Stimulated activated CD4-positive, alpha-beta T cell treated with anti-CD3 and anti-CD28 coated beads, TNF-alpha, amount 100 ng/mL, for 1 hour (primary cell): ENCODE measurements around the gene TTC39B.
"Not testable (repeated sequence)": the region's sequence is repeated elsewhere in the genome, so short reads cannot be mapped to it uniquely, and the experiment has no call there.

ENCODE experiments used
- DNase-seq, 3 donors: peaks; one replicate each; pipeline ENCODE4 v3.0.0-alpha.2; 2020; ENCODE audit warnings: low read depth in 3 of 3, low spot score in 1 of 3

Gene TTC39B

GRCh38 chr9:15271403-15271802 is 35.6 kb downstream of the TTC39B start:
- DNase-seq: no peak

- DNase-seq: no peak
Measured at GRCh38 chr9:15268782-15269181, 38.2 kb downstream of the TTC39B start.

DNA sequence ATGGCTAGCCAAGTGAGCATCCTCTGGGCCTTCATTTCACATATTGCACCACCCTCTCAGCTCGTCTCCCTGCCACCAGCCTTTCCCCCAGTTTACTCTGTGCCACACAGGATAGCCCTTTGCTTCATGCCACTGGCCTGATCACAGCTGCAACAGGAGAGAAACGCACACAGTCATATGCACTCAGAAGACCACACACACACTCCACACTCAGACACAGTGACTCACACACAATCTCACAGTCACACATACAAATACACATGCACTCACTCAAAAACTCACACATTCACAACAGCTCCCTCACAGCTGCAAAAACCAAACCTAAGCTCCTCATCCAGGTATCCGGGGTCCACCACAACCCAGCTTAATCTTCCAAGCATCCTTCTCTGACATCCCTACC is 38.7 kb downstream of the TTC39B start:
- no peak for DNase-seq

DNA sequence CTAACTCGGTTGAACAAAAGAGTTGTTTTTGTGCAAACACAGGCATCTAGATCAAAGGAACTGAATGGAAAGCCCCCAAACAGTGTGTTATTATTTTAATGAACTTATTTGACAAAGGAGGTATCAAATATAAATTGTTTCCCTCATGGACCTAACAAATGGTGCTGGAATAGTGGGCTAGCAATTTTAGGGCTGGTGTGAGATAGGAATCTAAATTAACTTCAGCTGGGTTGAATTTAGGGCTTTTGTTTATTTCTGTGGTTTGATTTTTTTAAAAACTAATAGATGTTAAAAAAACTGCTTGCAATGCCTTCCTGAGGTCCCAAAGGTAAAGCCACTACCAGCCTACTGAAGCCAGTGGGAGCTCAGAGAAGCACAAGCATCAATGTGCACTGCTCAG is 42.1 kb downstream of the TTC39B start:
- DNase-seq: no peak

DNA sequence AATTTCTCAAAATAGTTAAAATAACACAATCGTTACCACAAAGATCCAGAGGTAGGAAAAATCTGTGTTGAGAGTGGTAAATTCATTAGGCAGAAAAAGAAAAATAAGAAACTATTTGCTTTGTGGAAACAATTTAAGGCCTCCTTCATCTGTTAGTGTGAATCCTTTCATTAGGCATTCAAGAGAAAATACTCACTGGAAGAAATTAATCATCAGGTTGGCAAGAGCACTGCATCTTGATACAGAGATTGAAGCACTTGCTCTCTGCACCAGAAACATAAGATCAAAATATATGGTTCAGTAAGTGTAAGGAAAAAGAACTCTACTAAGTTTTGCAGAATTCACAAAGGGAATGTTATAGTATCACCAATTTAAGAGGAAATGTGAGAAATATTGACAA is 44.4 kb downstream of the TTC39B start:
- no peak for DNase-seq

- DNase-seq: no peak
Measured at GRCh38 chr9:15256426-15256825, 50.6 kb downstream of the TTC39B start.

DNA sequence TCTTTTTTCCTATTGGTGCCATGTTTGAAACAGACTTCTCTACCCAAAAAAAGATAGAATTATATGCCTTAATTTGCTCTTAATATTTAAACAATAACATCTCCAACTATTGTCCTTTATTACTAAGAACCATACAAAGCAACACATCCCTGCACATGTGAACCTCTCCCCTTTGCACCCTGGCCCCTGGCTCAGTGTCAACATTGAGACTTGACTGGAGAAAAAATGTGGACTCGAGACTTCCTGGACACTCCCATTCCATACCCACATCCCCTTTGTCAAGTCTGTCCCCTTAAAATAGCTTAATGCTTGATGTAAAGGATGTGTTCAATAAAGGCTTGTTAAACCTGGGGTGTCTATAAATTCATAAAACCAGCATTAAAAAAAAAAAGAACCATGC is 53.2 kb downstream of the TTC39B start:
- no peak for DNase-seq

DNA sequence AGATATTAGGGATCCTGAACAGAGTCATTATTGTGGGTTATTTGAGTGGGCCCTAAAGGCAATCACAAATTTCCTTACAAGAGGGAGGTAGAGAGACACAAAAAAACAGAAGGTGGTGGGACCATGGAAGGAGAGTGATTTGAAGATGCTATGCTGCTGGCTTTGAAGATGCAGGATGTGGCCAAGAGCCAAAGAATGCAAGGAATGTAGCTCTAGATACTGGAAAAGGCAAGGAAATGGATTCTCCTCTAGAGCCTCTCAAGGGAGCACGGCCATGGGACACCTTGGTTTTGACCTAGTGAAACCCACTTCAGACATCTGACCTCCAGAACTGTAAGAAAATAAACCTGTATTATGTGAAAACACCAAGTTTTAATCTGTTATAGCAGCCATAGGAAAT is 53.8 kb downstream of the TTC39B start:
- DNase-seq: no peak

DNA sequence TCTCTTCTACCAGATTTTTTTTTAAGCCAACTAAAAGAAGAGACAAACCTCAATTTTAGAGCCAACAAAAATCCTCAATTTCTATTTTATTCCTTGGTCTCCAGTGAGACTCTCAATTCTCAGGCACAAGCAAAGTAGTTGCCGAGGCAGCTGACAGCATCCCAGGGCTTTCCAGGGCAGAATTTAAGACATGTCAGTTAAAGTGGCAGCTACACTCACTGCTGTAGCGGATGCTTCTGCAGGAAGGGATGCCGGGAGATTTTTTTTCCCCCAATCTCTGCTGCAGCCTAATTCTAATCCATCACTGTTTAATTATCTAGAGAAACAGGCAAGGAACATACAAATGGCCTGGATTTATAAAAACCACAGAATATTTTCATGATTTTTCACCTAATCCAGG is 57.0 kb downstream of the TTC39B start:
- DNase-seq: no peak

DNA sequence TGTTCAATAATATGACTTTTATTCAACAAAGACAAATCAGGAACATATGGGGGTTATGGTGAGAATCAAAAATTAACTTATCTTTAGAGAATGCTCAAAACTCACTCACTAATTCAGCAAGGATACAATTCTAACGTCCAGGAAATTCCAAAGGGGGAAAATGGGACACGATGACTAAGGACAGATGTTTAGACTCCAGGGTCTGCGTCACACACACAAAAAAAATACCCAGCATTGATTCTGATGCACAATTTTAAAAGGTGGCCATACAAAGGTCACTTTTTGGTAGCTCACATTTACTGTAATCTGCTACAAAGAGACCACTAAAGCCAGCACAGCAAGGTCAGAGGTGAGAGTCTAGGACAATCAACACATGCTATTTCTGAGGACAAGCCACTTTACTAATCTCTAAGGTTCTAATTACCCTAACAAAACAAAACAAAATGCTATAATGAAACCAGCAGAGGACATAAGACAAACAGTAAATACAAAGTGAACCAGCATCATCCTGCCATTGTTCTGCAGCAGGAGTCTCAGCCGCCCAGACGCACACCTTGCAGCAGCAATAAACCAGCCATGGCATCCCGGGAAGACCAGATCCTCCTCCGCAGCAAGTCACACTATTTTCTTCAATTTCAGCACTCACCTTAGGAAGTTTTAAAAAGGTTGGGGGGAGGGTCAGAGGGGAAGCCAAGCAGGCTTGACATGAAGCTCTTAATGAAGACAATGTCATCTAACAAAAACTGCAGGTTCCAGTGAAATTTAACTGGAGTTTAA is 57.8 kb downstream of the TTC39B start:
- DNase-seq: no peak

GRCh38 chr9:15248621-15249020 is 58.4 kb downstream of the TTC39B start:
- no peak for DNase-seq

DNA sequence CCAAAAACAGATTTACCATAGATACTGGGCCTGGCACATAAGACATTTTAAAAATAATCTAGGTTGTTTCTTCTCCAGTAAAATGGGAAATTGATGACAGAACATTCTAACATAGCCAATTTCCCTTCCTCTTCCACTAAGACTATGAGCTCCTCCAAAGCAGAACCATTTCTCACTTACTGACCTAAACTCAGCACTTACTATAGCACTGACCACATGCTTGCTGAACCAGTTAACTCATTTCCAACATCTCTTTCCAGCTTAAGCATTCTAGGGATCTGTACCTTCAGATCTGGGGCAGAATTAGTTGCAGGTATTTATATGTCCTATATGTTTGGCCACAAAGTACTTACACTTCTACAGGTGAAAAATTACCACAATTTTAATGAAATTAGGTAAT is 58.9 kb downstream of the TTC39B start:
- no peak for DNase-seq

GRCh38 chr9:15246708-15247107 is 60.3 kb downstream of the TTC39B start:
- no peak for DNase-seq

GRCh38 chr9:15246243-15246642 is 60.8 kb downstream of the TTC39B start:
- no peak for DNase-seq

GRCh38 chr9:15244001-15244441 is 63.0 kb downstream of the TTC39B start:
- DNase-seq: no peak

GRCh38 chr9:15243081-15243480 is 63.9 kb downstream of the TTC39B start:
- DNase-seq: no peak

DNA sequence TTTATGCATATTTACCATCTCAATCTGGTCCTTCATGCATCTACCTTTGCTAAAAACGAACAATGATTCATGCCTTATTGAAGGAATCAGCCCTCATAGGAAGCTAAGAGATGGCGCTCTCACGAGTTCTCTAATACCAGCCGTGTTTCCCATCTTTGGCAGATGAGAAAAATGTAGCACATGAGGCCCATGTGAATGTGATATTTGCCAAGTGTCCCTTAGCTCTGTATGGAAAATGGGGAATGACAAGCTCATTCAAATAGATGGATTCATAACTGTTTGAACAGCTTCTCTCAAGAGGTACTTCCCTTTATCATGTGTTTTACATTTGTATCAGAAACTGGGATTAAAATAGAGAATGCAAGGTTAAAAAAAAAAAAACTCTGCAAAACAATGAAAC is 66.1 kb downstream of the TTC39B start:
- no peak for DNase-seq

- DNase-seq: no peak
Measured at GRCh38 chr9:15239816-15240215, 67.2 kb downstream of the TTC39B start.

GRCh38 chr9:15238646-15239045 is 68.4 kb downstream of the TTC39B start:
- no peak for DNase-seq

DNA sequence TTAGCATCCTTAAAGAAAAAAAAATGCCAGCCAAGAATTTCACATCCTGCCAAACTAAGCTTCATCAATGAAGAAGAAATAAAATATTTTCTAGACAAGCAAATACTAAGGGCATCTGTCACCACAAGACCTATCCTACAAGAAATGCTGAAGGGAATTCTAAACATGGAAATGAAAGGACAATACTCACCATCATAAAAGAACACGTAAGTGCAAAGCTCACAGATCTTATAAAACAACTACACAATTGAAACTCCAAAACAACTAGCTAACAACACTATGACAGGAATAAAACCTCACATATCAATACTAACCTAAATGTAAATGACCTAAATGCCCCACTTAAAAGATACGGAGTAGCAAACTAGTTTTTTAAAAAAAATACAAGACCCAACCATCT is 71.4 kb downstream of the TTC39B start:
- no peak for DNase-seq

DNA sequence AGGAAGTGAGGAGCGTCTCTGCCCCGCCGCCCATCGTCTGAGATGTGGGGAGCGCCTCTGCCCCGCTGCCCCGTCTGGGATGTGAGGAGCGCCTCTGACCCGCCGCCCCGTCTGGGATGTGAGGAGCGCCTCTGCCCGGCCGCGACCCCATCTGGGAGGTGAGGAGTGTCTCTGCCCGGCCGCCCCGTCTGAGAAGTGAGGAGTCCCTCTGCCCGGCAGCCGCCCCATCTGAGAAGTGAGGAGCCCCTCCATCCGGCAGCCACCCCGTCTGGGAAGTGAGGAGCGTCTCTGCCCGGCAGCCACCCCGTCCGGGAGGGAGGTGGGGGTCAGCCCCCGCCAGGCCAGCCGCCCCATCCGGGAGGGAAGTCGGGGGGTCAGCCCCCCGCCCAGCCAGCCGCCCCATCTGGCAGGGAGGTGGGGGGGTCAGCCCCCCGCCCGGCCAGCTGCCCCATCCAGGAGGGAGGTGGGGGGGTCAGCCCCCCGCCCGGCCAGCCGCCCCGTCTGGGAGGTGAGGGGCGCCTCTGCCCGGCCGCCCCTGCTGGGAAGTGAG is 73.0 kb downstream of the TTC39B start:
- not testable (repeated sequence) for DNase-seq

GRCh38 chr9:15232706-15233280 is 74.2 kb downstream of the TTC39B start:
- DNase-seq: not testable (repeated sequence)
